Suprapubic skin (tissue), 4 donors: ENCODE data around the gene BPHL.

Source experiments
- EP300 ChIP-seq: sonication (generic); formaldehyde crosslinking; IDR thresholded peaks from one replicate; pipeline ENCODE4 v1.6.1; 2017; ENCODE audit warnings: antibody characterized with exemption
- POLR2A ChIP-seq, 2 donors: fragments of 450-650 bp; IDR thresholded peaks; one replicate each; pipeline ENCODE4 v1.6.1; 2017; ENCODE audit warnings: antibody characterized with exemption in 2 of 2, mild to moderate bottlenecking in 2 of 2, moderate library complexity in 2 of 2
- POLR2AphosphoS5 ChIP-seq, 3 donors: sonication (generic); formaldehyde crosslinking; IDR thresholded peaks; one replicate each; pipeline ENCODE4 v1.6.1; 2017; ENCODE audit warnings: antibody characterized with exemption in 3 of 3
- TF ChIP-seq, protein P1 (sequence below), 2 donors: fragments of 200-600 bp in 1 of 2; fragments of 450-650 bp in 1 of 2; sonication (generic) in 1 of 2; IDR thresholded peaks; one replicate each; pipeline ENCODE4 v1.5.1; 2016 to 2019; ENCODE audit warnings: antibody characterized with exemption in 2 of 2, mild to moderate bottlenecking in 1 of 2, moderate library complexity in 1 of 2

GRCh38 chr6:3071568-3071967 lies 46.9 kb upstream of the BPHL start:
- TF ChIP-seq, protein P1, sequence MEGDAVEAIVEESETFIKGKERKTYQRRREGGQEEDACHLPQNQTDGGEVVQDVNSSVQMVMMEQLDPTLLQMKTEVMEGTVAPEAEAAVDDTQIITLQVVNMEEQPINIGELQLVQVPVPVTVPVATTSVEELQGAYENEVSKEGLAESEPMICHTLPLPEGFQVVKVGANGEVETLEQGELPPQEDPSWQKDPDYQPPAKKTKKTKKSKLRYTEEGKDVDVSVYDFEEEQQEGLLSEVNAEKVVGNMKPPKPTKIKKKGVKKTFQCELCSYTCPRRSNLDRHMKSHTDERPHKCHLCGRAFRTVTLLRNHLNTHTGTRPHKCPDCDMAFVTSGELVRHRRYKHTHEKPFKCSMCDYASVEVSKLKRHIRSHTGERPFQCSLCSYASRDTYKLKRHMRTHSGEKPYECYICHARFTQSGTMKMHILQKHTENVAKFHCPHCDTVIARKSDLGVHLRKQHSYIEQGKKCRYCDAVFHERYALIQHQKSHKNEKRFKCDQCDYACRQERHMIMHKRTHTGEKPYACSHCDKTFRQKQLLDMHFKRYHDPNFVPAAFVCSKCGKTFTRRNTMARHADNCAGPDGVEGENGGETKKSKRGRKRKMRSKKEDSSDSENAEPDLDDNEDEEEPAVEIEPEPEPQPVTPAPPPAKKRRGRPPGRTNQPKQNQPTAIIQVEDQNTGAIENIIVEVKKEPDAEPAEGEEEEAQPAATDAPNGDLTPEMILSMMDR (IDR thresholded peaks at IDR 0.05) = no peak
- TF ChIP-seq POLR2AphosphoS5 (IDR thresholded peaks at IDR 0.05) = no peak
- no peak for TF ChIP-seq POLR2A (IDR thresholded peaks at IDR 0.05)
- no peak for TF ChIP-seq EP300
